CD4-positive, alpha-beta T cell treated with Interleukin-2 at 100 ng/mL for 4 hours (primary cell): ENCODE measurements around the gene PACS1.
"Not testable (repeated sequence)": the region's sequence is repeated elsewhere in the genome, so short reads cannot be mapped to it uniquely, and the experiment has no call there.

Experiments
- DNase-seq: peaks from one replicate; pipeline ENCODE4 v3.0.0-alpha.2; 2020; ENCODE audit warnings: low spot score

Gene PACS1

DNA sequence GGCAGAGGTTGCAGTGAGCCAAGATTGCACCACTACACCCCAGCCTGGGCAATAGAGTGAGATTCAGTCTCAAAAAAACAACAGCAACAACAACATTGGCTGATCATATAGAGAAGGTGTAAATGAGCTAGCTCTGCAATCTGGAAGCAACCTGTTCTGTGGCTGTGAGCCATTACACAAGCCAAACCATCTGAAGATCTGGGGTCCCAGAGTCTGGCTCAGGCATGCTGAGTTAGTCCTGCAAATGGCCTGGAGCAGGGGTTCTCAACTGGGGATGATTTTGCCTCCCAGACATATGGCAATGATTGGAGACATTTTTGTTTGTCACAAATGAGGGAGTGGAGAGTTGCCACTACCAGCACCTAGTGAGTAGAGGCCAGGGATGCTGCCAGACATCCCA is 156.0 kb downstream of the PACS1 start:
- DNase-seq, result no peak

DNA sequence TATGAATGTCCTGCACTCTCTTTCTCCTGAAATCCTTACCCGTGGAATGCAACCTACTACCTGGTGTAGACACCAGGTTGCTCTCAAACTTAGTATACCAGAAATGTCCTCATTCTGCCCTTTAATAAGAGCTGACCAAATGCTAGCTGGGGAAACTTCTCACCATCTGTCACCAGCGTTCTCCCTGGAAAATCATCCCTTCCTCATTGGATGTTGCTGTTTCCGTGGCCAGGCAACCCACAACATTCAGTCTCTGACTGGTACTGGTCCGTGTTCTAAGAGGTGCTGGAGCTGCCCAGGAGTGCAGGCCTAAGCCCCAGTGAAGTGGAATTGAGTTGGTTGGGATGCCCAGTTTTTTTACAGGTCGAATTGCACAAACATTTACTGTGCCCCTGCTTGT is 157.6 kb downstream of the PACS1 start:
- no peak for DNase-seq

DNA sequence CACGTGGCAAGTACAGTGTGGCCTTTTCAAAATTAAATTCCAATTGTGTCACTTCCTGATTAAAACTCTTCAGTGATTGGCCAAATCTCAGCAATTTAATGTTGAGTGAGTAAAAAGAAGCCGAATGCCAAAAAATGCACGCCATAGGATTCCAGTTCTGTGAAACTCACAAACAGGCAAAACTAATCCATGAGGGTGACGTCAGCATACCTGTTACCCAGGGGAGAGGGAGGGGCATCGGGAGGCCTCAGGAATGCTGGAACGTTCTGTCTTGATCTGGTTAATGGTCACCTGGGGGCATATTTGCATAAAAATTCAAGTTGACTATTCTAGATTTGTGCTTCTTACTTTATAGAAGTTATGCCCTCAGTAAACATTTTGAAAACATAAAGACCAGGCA is 158.4 kb downstream of the PACS1 start:
- no peak for DNase-seq

DNA sequence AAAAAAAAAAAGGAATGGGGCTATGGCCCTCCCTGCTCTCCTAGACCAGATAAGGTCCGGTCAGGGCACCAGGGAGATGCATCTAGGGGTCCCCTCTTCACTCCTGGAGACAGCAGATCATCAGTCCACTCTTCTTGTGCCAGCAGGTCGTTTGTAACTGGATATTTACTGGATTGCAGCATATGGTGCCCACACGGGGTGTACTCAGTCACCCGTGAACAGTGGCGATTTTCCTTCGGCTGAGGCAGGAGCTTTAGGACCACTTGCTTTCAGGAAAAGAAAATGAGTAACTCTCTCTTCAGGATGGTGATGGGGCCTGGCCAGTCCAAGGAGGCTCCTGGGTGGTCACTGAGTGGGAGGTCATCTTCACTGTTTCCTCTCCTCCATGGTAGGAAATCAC is 160.1 kb downstream of the PACS1 start:
- DNase-seq, result no peak

DNA sequence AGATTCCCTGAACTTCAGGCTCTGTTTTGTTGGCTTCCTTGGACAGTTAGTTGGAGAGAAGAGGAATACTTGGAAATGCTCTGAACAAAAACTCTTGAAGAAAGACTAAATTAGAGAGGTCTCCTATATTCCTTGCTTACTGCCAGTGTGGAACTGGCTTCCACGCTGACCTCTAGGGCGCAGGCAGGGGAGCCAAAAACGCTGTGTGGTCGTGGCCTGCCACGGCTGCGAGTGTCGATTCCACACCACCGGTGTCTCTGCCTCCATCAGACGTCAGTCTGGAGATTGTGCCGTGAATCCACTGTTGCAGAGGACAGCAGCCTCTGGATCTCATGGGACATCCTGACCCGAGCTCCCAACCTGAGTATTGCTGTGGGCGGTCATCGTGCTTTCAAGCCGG is 160.9 kb downstream of the PACS1 start:
- DNase-seq, result no peak

DNA sequence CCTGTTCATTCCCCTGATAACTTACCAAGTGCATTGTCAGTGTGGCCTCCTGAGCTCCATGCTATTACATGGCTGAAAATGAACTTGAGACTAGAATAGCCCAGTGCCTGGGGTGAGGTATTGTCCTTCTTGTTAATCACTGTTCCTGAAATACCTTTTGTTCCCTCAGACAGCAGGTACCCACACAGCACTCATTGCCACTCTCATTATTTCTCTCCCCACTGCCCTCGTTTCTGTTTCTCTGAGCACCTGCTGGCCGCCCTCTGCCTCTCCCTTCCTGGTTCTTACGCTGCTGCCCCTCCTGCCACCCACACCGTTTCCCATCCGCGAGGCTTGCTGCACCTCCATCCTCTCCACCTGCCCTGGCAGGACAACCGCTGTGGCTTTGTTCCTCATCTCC is 161.5 kb downstream of the PACS1 start:
- DNase-seq, result no peak

DNA sequence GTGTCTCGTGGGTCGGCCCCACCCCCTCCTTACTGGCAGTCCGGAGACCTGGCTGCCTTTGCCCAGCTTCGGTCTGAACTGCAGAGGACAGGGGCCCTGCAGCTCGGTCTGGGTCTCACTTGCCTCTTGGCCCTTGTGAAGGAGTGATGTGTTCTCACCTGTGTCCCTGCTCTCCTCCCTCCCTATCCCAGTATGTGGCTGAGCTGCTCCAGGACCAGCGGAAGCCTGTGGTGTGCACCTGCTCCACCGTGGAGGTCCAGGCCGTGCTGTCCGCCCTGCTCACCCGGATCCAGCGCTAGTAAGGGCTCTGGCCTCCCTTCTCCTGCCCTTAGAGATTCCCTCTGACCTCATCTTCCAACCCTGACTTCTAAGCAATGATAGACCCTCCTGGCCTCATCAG is 162.7 kb downstream of the PACS1 start:
- no peak for DNase-seq

DNA sequence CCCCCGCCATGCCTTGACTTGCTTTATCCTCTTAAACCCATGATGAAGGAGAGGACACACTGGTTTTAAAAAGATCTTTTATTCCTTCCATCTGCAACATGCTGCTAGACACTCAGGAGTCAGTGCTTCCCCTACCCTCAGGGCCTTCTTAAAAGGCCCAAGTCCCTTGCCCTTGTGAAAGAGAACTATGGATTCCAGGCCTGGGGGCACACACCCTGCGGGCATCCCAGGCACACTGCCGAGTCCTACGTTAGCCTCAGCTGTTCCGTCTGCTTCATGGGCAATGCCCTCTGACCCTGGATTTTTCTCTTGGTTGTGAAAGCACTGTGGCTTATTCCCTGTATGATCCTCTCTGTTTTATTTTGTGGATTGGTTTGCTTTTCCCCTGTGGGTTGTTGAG is 163.2 kb downstream of the PACS1 start:
- DNase-seq, result no peak

DNA sequence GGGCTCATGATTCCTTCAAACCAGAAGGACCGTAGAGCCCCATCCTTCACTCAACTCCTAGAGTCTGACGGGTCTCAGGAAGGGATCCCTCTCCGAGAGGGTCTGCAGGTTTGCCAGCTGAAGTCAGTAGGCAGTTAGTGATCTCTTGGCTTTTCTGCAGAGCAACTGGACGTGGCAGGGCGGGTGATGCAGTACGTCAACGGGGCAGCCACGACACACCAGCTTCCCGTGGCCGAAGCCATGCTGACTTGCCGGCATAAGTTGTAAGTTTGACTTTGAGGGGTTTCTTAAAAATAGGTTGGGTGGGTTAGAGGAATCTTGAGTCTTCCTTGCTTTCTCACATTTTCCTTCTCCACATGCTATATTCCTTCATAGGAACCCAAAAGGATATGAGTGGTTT is 165.1 kb downstream of the PACS1 start:
- no peak for DNase-seq

DNA sequence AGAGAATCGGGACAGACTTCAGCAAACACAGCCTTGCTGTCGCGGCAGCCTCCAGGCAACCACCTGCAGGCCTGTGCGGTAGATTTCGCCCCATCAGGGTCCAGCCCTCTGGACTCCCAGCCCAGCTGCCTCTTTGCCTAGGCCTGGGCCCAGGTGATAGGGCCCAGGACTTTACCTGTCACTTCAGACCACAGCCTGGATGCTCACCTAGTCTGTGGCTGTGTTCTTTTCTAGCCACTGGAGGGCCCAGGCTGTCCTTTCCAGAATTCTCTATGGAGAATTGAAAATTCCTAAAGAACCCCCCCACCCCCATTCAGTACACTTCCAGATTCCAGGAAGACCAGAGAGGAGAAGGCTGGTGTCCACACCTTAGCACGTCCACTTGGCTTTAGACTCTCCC is 167.8 kb downstream of the PACS1 start:
- no peak for DNase-seq

DNA sequence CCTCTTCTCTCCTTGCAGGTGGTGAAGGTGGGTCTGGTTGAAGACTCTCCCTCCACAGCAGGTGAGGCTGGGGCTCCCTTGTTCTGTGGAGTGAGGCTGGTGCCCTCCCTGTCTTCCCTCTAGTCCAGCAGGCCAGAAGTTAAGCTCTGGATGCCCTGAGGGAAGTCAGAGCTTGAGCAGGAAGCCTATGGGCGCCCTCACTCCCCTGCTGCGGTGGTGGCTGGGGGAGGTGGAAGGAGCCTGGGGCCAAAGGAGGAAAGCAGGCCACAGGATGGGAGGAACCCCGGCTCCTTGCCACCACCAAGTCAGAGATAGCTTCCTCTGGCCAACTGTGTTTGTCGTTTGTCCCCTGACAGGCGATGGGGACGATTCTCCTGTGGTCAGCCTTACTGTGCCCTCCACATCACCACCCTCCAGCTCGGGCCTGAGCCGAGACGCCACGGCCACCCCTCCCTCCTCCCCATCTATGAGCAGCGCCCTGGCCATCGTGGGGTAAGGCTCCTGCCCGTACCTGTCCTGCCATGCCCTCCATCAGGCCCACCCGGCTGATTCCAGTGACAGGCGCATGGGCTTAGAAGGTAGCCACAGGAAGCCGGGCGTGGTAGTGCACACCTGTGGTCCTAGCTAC is 168.8 kb downstream of the PACS1 start:
- no peak for DNase-seq

DNA sequence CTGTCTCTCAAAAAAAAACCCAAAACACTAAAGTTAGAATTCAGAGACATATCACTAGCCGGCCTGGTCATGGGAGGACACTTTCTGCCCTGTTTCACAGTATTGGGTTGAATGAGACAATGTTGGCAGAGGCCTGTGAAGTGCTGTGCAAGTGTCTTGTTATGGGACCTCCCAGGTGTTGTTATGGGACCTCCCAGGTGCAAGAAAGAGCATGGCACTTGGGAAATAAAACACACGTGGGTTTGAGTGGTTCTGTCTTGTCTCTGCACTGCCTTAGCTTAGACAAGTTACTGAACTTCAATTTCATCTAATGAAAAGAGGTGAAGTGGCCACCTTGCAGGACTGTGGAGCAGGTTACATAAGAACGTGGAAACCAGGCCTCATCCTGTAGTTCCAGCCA is 169.4 kb downstream of the PACS1 start:
- no peak for DNase-seq

DNA sequence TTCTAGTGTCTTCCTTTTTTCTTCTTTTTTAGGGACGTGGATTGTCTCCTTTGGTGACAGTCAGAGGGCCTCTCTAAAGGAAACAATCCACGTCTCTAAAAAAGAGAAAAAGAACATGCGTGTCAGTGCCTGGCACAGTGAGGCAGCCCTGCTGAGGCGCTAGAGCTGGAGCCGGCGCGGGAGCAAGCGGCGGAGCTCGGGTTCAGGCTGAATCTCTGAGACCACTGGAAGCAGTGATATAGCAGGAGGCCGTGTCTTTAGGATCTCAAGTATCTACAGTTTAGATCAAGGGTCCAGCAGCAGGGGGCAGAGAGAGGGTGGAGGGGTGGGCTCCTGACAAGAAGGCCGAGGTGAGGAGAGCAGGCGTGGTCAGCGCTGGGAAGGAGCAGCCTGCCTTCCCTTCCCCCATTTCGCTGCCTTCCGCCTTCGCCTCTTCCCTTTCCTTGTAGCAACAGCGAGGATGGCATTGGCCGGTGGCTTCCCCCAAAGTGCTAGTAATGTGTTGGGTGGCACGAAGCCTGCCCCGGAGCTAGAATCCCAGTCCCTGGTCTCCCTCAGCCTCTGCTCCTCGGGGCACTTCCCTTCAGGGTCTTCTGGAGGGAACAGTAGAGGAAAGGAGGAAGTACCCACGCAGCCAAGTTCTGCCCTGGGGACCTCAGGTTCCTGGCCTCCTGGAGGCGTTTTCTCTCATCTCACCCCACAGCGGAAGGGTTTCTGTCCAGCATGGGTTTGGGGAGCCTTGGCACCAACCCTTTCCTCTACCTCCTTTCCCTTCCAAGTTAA is 170.1 kb downstream of the PACS1 start:
- no peak for DNase-seq

DNA sequence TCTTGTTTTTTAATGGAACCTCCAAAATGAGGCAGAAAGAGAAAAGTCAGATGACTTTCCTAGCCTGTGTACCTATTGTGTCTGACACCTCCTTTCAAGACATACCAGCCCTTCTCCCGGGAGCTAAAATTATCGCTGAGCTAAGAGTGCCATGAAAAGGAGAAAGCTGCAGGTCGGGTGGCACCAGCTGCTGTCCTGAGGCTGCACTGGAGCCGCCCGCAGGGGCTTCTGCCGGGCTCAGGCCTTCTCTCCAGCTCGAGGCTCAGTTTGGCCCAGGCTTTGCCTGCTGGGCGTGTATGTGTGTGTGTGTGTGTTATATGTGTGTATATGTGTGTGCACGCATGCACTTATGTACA is 170.7 kb downstream of the PACS1 start:
- DNase-seq, result no peak

DNA sequence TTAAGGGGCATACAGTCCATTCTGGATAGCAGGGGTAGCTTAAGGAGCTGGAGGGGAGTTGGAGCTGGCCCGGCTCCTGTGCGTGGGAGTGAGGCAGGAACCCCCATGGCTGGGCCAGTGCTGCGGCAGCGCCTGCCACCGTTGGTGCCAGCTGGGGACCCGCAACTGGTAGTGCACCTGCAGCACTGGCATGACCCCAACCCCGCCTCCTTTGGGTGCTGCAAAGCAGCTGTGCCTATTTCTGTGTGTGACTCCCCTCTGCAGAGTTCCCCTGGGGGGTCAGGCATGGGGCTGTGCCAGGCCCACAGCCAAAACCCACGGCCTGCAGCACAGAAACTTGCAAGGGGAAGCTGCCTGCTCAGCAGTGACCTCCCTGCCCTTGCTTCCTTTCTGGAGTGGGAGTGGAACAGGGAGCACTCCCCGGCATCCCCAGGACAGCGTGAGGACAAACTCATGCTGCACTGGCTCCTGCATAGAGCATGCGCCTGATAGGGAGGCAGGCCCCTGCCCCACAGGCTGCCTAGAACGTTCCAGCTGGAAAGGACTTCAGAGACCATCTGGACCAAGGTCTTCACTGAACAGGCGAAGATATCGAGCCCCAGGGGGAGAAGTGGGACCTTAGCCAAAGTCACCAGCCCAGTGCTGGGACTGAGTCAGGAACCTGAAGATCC is 172.2 kb downstream of the PACS1 start:
- no peak for DNase-seq

DNA sequence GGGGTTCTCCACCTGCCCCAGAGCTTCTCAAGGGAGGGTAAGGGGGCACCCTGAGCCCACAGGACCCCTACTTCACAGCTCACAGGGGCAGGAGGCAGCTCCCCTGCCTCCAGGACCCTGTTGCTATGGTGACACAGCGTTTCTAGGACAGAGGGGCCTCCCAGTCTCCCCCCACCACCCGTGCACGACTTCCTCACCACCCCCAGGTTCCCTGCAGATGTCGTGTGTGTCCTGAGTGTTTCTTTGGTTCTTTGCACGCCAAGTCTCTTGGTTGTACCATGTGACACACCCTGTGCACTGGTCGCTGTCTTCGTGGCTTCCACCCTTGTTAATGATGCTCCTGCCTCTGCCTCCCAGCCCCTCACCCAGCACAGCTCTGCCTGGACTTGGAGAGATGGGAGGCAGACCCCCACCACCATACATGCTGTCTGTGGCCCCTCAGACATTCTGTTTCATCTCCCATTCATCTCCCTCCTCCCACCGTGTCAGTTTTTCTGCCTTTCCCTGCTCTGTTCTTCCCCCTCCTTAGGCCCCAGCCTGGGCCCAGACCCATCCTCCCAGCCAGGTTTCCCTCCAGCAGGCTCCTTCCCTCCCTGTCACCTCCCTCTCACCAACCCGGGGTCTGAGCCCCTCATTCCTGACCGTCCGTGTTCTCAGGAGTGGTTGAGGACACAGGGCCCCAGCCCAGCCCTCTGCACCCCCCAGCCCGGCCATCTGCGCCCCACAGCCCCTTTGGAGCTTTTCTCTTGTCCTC is 173.9 kb downstream of the PACS1 start:
- DNase-seq, result no peak

DNA sequence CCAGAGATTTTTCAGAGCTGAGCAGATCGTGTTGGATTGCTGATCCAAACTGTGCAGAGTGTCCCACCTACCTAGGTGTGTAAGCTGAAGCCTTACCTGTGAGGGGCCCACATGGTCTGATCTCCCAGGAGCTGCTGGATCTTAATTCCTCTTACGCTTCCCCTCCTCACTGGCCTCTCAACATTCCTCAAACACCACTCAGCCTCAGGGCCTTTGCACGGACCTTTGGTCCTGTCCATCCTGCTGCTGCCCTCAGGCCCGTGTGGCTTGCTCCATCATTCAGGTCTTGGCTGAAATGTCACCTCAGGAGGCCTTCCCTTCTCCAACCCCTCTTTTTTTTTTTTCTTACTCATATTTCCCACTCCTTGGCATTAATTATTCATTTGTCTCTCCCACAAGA is 177.2 kb downstream of the PACS1 start:
- DNase-seq, result no peak

DNA sequence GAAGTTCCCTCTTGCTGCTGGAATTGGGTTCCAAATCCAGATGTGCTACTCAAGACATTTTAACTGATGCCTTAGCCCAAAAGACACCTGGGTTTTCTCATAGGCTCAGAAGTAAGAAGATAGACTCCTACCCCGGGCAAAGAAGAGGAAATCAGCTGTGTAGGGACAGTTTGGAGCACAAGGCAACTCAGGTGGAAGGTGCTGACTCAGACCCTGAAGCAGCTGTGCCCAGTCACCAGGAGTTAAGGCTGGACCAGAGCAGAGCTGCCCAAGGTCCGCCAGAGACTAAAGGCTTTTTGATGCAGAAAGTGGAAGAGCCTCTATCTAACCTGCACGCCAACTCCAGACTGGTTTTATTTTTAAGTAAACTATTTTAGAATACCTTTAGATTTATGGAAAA is 177.7 kb downstream of the PACS1 start:
- DNase-seq, result no peak

DNA sequence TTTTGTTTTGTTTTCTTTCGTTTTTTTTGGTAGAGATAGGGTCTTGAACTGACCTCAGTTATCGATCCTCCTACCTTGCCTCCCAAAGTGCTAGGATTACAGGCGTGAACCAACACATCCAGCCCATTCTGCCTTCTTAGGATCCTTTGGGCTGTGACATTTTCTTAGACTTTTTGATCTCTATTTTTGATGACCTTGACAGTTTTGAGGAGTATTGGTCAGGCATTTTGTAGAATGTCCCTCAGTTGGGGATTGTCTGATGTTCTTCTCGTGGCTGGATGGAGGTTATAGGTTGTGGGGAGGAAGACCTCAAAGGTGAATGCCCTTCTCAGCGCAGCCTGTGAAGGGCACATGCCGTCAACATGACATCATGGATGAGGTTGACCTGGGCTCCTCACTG is 178.8 kb downstream of the PACS1 start:
- no peak for DNase-seq

DNA sequence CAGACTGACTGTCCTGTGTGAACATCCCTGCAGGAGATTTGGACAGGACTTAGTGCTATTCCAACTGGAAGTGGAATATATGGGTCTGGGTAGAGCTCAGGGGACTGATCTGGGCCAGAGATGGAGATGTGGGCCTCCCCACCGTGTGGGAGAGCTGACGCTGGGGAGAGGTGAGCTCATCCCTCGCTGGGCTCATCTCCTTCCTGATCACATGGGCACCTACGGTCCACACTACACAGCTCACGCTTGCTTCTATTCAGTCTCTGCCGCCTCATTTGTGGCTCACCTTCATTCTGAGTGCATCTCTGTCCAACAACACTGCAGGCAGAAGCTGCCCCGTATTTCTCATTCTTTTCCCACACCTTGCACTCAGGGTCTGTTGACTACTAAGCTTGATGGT is 181.7 kb downstream of the PACS1 start:
- no peak for DNase-seq

DNA sequence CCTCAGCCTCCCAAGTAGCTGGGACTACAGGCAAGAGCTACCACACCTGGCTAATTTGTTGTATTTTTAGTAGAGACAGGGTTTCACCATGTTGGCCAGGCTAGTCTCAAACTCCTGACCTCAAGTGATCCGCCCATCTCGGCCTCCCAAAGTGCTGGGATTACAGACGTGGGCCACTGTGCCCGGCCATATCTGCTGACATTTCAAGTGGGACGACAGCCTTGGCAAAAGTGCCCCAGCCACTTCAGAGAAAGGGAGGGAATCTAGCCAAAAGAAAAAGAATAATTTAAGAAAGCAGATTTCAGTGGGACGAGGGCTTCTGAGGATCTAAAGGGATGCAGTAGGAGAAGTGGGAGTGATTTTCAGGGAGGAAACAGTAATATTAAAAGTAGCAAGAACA is 183.0 kb downstream of the PACS1 start:
- not testable (repeated sequence) for DNase-seq

DNA sequence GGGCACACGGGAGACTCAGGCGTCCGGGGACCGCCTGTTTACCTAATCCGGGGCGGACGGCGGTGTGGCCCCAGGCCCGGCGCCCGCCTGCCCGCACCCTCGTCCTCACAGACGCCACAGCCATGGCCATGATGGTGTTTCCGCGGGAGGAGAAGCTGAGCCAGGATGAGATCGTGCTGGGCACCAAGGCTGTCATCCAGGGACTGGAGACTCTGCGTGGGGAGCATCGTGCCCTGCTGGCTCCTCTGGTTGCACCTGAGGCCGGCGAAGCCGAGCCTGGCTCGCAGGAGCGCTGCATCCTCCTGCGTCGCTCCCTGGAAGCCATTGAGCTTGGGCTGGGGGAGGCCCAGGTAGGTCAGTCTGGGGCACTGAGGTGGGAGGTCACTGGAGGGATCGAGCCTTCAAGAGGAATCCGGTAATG is 188.4 kb downstream of the PACS1 start:
- DNase-seq, result no peak

DNA sequence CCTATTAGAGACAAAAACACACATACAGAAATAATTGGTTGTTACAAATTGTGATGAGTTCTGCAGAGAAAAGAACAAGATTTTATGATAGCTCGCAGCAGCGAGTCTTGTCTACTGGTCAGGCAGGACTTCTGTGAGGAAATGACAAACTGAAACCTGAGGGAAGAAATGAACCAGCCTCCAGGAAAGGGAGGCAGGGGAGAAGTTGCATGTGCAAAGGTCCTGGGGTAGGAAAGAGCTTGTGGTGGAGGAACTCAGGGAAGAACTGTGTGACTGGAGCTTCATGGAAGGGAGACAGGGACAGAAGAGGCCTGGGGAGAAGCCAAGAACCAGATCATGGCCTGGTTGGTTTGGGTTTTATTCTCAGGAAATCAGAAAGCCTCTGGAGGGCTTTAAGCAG is 189.2 kb downstream of the PACS1 start:
- no peak for DNase-seq
